G401.6 (cell line): Measurements from ENCODE around the gene TRPM5.
"Not testable (repeated sequence)": the region's sequence is repeated elsewhere in the genome, so short reads cannot be mapped to it uniquely, and the experiment has no call there.

Experiments used
- FAIRE-seq: peaks from 2 replicates; lab custom pipeline; 2012; peaks lifted over from hg19 to GRCh38; lab: Jason Lieb, UNC

Gene TRPM5

GRCh38 chr11:2443881-2444820 lies at the start of gene TRPM5:
TRPM5 (minus strand) TSS chr11:2444514; CDS start chr11:2423036, 21,478 bp downstream.
- FAIRE-seq = no peak

GRCh38 chr11:2489083-2489482 lies 44.8 kb upstream of the TRPM5 start:
- no peak for FAIRE-seq

GRCh38 chr11:2488004-2488403 lies 43.7 kb upstream of the TRPM5 start:
- FAIRE-seq = no peak

- no peak for FAIRE-seq
Observed at GRCh38 chr11:2484576-2485125, 40.3 kb upstream of the TRPM5 start.

GRCh38 chr11:2483426-2483825 lies 39.1 kb upstream of the TRPM5 start:
- FAIRE-seq = no peak

- FAIRE-seq = no peak
Observed at GRCh38 chr11:2482745-2483144, 38.4 kb upstream of the TRPM5 start.

GRCh38 chr11:2482204-2482603 lies 37.9 kb upstream of the TRPM5 start:
- FAIRE-seq = no peak

GRCh38 chr11:2481253-2481652 lies 36.9 kb upstream of the TRPM5 start:
- FAIRE-seq = no peak

- FAIRE-seq = no peak
Observed at GRCh38 chr11:2480874-2481220, 36.5 kb upstream of the TRPM5 start.

GRCh38 chr11:2480067-2480873 lies 36.0 kb upstream of the TRPM5 start:
- FAIRE-seq = not testable (repeated sequence)

GRCh38 chr11:2477936-2478335 lies 33.6 kb upstream of the TRPM5 start:
- no peak for FAIRE-seq

- no peak for FAIRE-seq
Observed at GRCh38 chr11:2477254-2477653, 32.9 kb upstream of the TRPM5 start.

GRCh38 chr11:2475136-2475918 lies 31.0 kb upstream of the TRPM5 start:
- no peak for FAIRE-seq

GRCh38 chr11:2474059-2474901 lies 30.0 kb upstream of the TRPM5 start:
- FAIRE-seq = no peak

GRCh38 chr11:2473361-2474058 lies 29.2 kb upstream of the TRPM5 start:
- FAIRE-seq = no peak

- FAIRE-seq = no peak
Observed at GRCh38 chr11:2472428-2473186, 28.3 kb upstream of the TRPM5 start.

- no peak for FAIRE-seq
Observed at GRCh38 chr11:2471804-2472096, 27.4 kb upstream of the TRPM5 start.

GRCh38 chr11:2471048-2471803 lies 26.9 kb upstream of the TRPM5 start:
- no peak for FAIRE-seq

GRCh38 chr11:2470495-2470894 lies 26.2 kb upstream of the TRPM5 start:
- FAIRE-seq = no peak
